Islet of Langerhans (tissue), 1 donor: ENCODE results near the gene YIPF1.
A peak's percentile ranks its signal among the peaks of the same experiment; 100 is the strongest.
"Not testable (repeated sequence)": the region's sequence is repeated elsewhere in the genome, so short reads cannot be mapped to it uniquely, and the experiment has no call there.

Source experiments
- FAIRE-seq: peaks from one replicate; lab custom pipeline; 2011; peaks lifted over from hg19 to GRCh38; lab: Jason Lieb, UNC

The YIPF1 gene

GRCh38 chr1:53894644-53895043 lies 5.0 kb upstream of the YIPF1 start:
- no peak for FAIRE-seq

GRCh38 chr1:53893999-53894636 lies 4.5 kb upstream of the YIPF1 start, which contains the start of gene DIO1:
DIO1 (plus strand) TSS chr1:53894187; CDS start chr1:53894211, 24 bp downstream.
- FAIRE-seq = no peak

GRCh38 chr1:53892911-53893310 lies 3.3 kb upstream of the YIPF1 start:
- no peak for FAIRE-seq

- FAIRE-seq = no peak
Observed at GRCh38 chr1:53891678-53892077, 2.1 kb upstream of the YIPF1 start.

GRCh38 chr1:53891018-53891417 lies 1.4 kb upstream of the YIPF1 start:
- FAIRE-seq = no peak

GRCh38 chr1:53890522-53890941 lies 935 bp upstream of the YIPF1 start:
- FAIRE-seq = no peak

- no peak for FAIRE-seq
Observed at GRCh38 chr1:53888681-53889080, 916 bp downstream of the YIPF1 start.

- FAIRE-seq = not testable (repeated sequence)
Observed at GRCh38 chr1:53883600-53883999, 6.0 kb downstream of the YIPF1 start.

- FAIRE-seq = not testable (repeated sequence)
Observed at GRCh38 chr1:53881853-53882252, 7.7 kb downstream of the YIPF1 start.

- FAIRE-seq = peak; percentile 68
Observed at GRCh38 chr1:53878492-53879105, 11.0 kb downstream of the YIPF1 start.

GRCh38 chr1:53875150-53875549 lies 14.4 kb downstream of the YIPF1 start:
- not testable (repeated sequence) for FAIRE-seq

GRCh38 chr1:53871773-53872484 lies 17.7 kb downstream of the YIPF1 start:
- no peak for FAIRE-seq

- FAIRE-seq = no peak
Observed at GRCh38 chr1:53871221-53871620, 18.4 kb downstream of the YIPF1 start.

- FAIRE-seq = no peak
Observed at GRCh38 chr1:53869454-53870117, 20.0 kb downstream of the YIPF1 start.

- no peak for FAIRE-seq
Observed at GRCh38 chr1:53868565-53868964, 21.0 kb downstream of the YIPF1 start.

GRCh38 chr1:53862507-53862906 lies 27.1 kb downstream of the YIPF1 start:
- FAIRE-seq = no peak

GRCh38 chr1:53860967-53861411 lies 28.6 kb downstream of the YIPF1 start:
- FAIRE-seq = no peak

GRCh38 chr1:53851571-53852285 lies 37.9 kb downstream of the YIPF1 start:
- FAIRE-seq = peak; percentile 98

- FAIRE-seq = no peak
Observed at GRCh38 chr1:53850082-53850673, 39.4 kb downstream of the YIPF1 start.

GRCh38 chr1:53847980-53848379 lies 41.6 kb downstream of the YIPF1 start:
- FAIRE-seq = no peak

GRCh38 chr1:53842347-53842746 lies 47.2 kb downstream of the YIPF1 start:
- no peak for FAIRE-seq

- peak; percentile 93 for FAIRE-seq
Observed at GRCh38 chr1:53838654-53838974, 51.0 kb downstream of the YIPF1 start.
